C4-2B (cell line): ENCODE data around the gene NUDT14.

Experiments used
- H3K27ac ChIP-seq: fragments of 450-650 bp; 2 replicates; pipeline ENCODE4 v1.5.1; 2017
- ZFX ChIP-seq: fragments of 450-650 bp; IDR thresholded peaks from 2 replicates; pipeline ENCODE4 v1.6.1; 2017
- TF ChIP-seq, protein P1 (sequence below): fragments of 450-650 bp; conservative IDR thresholded peaks from 2 replicates; pipeline ENCODE4 v1.5.1; 2017; ENCODE audit warnings: mild to moderate bottlenecking

The NUDT14 gene

GRCh38 chr14:105123064-105123665 lies 57.9 kb downstream of the NUDT14 start:
- no peak for TF ChIP-seq ZFX
- TF ChIP-seq, protein P1, sequence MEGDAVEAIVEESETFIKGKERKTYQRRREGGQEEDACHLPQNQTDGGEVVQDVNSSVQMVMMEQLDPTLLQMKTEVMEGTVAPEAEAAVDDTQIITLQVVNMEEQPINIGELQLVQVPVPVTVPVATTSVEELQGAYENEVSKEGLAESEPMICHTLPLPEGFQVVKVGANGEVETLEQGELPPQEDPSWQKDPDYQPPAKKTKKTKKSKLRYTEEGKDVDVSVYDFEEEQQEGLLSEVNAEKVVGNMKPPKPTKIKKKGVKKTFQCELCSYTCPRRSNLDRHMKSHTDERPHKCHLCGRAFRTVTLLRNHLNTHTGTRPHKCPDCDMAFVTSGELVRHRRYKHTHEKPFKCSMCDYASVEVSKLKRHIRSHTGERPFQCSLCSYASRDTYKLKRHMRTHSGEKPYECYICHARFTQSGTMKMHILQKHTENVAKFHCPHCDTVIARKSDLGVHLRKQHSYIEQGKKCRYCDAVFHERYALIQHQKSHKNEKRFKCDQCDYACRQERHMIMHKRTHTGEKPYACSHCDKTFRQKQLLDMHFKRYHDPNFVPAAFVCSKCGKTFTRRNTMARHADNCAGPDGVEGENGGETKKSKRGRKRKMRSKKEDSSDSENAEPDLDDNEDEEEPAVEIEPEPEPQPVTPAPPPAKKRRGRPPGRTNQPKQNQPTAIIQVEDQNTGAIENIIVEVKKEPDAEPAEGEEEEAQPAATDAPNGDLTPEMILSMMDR, result no peak
- H3K27ac ChIP-seq, result no peak overlapping the region
